ENCODE measurements around the gene SMC4. TPM values are rescaled to one million over a fixed set of nuclear protein-coding genes. Genes with fewer than 3 reads are reported as not detected.

Gene SMC4
- polyA plus RNA-seq, 1 of the 3 experiments (the other 2 are of a cell fraction), result 26.1 TPM

DNA sequence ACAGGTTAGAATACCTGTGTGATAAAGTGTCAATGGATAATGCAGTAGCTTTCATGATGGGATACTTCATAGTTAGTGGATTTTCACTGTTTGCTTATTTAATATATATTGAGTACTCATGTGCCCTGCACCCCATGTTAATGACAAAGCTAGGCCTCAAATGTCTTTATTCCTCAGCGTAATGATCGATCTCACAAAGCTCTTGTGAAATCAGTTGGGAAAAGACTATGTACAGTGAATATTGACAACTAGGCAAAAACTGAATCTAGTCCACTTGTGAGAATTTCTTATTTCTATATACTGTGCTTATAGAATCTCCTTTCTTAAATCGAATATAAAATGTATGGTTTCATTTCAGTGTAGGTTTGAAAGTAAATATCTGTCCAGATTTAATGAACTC, 17.9 kb downstream of the SMC4 start:
- no peaks in the 10 kb centered on the region; the same call in 1 of the 2 replicates for H3K9me2 ChIP-seq
- peaks cover 52% of the 10 kb centered on the region for H3F3A ChIP-seq (replicated peaks; ENCODE audit: insufficient read depth)
- H3K36me3 ChIP-seq (replicated peaks in 1 of 2; ENCODE audit: control insufficient read depth in 1 of 2, insufficient read depth in 2 of 2, low read length in 1 of 2), result peaks cover 83 to 86% of the 10 kb centered on the region in 2 experiments
- ChIA-PET POLR2A (no interaction called here), CTCF (interaction anchor here (0.9 to 5.9 kb wide), 3 partner anchors 192 to 384 kb away, joined by 3 to 29 read pairs (median 5); partner anchors contain the start of gene C3orf80)
- H3K4me1 ChIP-seq (ENCODE audit: control insufficient read depth in 1 of 2, insufficient read depth in 2 of 2, low read depth in 1 of 2, low read length in 1 of 2), result peaks cover 0 to 4% of the 10 kb centered on the region in 2 experiments; a peak in 1 of 4 replicates
- no peak overlapping the region for H3K4me2 ChIP-seq
- H3K9ac ChIP-seq, result no peak overlapping the region
- 0 out of 2 replicates have a peak, but pooled peaks cover 8% of the 10 kb centered on the region for H4K20me1 ChIP-seq (ENCODE audit: insufficient read depth)
- H2AFZ ChIP-seq (ENCODE audit: low read depth), result no peak overlapping the region
- WGBS (ENCODE audit: low lambda C conversion rate), result 76% methylated on average over 3 of the region's 3 CpGs
- DNase-seq, result no peak
- H3K27me3 ChIP-seq (ENCODE audit: insufficient read depth), result no peaks in the 10 kb centered on the region
- peaks cover 93% of the 10 kb centered on the region for H3K79me2 ChIP-seq (ENCODE audit: insufficient read depth)
- H3K4me3 ChIP-seq (ENCODE audit: low read depth in 2 of 2, low read length in 1 of 2), result no peak overlapping the region
- H3K27ac ChIP-seq (ENCODE audit: low read depth in 2 of 2, low read length in 1 of 2), result peak overlapping the region in 1 of 2 experiments; percentile 24; a peak in 3 of 4 replicates
- no peaks in the 10 kb centered on the region for H3K9me3 ChIP-seq
- TF ChIP-seq CTCF (IDR thresholded peaks at IDR 0.05) (no peak), POLR2AphosphoS5 (IDR thresholded peaks at IDR 0.05; ENCODE audit: low read depth, low read length) (no peak), SMC3 (IDR thresholded peaks at IDR 0.05; ENCODE audit: low read depth, low read length) (no peak), YY1 (IDR thresholded peaks at IDR 0.05; ENCODE audit: low read depth) (no peak), EZH2phosphoT487 (IDR thresholded peaks at IDR 0.05; ENCODE audit: borderline replicate concordance, low read depth) (no peak), GATA2 (CRISPR knock-in tag; IDR thresholded peaks at IDR 0.05) (no peak), TAF1 (IDR thresholded peaks at IDR 0.05; ENCODE audit: borderline replicate concordance, low read depth, low read length) (no peak)
- TF ChIP-seq, protein P1, sequence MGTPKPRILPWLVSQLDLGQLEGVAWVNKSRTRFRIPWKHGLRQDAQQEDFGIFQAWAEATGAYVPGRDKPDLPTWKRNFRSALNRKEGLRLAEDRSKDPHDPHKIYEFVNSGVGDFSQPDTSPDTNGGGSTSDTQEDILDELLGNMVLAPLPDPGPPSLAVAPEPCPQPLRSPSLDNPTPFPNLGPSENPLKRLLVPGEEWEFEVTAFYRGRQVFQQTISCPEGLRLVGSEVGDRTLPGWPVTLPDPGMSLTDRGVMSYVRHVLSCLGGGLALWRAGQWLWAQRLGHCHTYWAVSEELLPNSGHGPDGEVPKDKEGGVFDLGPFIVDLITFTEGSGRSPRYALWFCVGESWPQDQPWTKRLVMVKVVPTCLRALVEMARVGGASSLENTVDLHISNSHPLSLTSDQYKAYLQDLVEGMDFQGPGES (IDR thresholded peaks at IDR 0.05; ENCODE audit: low read depth, low read length), result no peak
- TF ChIP-seq, protein P2, sequence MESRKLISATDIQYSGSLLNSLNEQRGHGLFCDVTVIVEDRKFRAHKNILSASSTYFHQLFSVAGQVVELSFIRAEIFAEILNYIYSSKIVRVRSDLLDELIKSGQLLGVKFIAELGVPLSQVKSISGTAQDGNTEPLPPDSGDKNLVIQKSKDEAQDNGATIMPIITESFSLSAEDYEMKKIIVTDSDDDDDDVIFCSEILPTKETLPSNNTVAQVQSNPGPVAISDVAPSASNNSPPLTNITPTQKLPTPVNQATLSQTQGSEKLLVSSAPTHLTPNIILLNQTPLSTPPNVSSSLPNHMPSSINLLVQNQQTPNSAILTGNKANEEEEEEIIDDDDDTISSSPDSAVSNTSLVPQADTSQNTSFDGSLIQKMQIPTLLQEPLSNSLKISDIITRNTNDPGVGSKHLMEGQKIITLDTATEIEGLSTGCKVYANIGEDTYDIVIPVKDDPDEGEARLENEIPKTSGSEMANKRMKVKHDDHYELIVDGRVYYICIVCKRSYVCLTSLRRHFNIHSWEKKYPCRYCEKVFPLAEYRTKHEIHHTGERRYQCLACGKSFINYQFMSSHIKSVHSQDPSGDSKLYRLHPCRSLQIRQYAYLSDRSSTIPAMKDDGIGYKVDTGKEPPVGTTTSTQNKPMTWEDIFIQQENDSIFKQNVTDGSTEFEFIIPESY (IDR thresholded peaks at IDR 0.05; ENCODE audit: borderline replicate concordance, low read depth), result no peak
- TF ChIP-seq, protein P3, sequence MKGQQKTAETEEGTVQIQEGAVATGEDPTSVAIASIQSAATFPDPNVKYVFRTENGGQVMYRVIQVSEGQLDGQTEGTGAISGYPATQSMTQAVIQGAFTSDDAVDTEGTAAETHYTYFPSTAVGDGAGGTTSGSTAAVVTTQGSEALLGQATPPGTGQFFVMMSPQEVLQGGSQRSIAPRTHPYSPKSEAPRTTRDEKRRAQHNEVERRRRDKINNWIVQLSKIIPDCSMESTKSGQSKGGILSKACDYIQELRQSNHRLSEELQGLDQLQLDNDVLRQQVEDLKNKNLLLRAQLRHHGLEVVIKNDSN (IDR thresholded peaks at IDR 0.05; ENCODE audit: borderline replicate concordance, low read depth), result no peak

Measured in SK-N-SH (cell line).